ENCODE data around the gene C10orf143.
"Not testable (repeated sequence)": the region's sequence is repeated elsewhere in the genome, so short reads cannot be mapped to it uniquely, and the experiment has no call there.

Gene C10orf143

DNA sequence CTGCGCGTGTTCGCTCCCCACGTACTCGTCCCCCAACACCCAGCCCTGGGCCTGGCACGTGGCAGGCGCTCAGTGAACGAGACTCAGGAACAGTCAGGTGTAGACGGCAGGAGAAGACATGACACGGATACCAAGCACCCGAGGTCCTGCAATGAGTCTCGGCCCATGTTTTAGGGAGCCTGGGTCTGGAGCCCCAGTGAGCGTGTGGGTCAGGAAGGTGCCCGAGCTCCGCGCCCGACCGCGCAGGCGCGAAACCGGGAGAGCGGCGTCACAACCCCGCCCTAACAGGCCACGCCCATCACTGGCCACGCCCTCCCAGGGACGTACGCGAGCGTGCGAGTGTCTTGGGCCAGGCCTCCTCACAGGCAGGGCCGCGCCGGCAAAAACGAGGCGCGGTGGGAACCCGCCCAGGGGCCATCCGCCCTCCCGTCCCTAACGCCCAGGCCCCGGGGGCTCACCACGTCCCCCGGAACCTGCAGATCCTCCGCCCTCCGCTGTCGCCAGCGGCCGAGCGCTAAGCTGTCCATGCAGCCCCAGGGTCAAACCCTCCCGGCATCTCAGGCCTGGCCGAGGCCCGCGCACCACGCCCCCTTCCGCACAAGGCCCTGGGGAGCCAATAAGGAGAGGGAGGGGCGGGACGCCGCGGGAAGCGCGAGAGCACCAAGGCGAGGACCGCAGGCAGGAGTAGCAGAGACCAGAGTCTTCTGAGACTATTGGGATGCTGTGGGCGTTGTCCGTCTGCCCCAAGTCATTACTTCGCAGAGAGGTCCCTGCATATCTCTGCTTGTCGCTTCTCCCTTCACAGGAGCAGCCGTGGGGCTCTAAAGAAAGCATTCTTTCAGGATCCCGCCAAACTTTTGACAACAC, at the start of gene C10orf143:
Gene C10orf143, minus strand, starts transcription at position 585 of the 867 bp plus-strand sequence. Its CDS starts 58 bp downstream, at position 527.
- peak; percentile 96 for DNase-seq

DNA sequence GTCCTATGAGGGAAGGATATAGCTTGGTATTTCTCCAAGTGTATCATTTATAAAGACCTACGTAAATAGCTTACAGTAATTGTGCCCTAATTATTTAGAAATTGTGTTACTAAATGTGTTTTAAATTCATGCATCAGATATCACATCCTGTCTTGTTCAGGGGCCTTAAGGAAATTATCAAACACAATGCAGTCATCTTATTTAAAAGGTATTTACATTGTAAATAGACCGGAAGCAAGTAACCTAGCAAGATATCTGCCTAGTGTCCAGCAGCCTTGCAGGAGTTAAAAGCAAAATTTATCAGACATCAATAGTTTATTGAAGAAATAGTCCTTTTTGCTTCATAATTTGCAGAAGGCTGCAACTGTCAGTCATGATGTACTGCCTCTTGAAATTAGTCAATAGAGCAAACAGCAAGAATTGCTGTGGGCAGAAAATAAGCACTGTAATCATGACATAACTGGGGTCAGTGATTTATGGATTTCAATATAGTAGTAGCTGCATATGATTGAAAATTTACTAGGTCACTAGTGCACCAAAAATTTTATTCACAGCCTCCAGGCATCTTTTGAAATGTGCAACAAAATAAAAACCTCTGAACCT, 48.7 kb upstream of the C10orf143 start:
- DNase-seq = no peak

DNA sequence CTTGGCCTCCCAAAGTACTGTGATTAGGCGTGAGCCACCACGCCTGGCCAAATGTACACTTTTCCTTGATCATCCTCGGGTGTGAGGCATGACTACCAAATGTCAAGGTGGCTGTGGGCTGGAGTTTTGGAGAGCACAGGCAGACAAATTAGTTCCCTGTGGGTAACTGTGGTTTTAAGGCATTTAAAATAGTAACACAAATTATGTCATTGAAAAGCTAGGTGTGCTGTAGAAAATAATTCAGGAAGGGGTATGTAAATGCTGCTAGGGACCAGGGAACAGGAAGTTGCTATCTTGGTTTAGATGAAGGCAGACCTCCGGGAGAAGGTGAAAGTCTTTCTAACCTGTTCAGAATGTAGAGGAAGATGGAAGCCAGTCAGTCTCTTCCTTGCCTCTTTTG, 35.4 kb upstream of the C10orf143 start:
- no peak for DNase-seq

DNA sequence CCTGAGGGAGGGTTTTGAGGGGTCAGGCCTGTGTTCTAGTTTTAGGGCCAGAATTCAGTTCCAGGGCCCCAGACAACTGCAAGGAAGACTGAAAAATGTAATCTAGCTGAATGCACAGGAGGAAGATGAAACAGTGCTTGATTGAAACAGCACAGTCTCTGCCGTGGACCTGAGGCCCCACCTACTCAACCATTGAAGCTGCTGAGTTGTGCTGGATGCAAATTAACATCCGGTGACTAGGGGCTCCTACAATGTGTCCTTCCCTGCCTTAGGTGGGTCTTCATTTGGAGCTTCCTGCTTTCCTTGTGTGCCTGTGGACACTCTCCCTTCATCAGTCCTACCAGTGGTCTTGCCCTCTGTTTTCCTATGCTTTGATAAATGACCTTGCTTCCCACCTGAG, 31.2 kb upstream of the C10orf143 start:
- no peak for DNase-seq

DNA sequence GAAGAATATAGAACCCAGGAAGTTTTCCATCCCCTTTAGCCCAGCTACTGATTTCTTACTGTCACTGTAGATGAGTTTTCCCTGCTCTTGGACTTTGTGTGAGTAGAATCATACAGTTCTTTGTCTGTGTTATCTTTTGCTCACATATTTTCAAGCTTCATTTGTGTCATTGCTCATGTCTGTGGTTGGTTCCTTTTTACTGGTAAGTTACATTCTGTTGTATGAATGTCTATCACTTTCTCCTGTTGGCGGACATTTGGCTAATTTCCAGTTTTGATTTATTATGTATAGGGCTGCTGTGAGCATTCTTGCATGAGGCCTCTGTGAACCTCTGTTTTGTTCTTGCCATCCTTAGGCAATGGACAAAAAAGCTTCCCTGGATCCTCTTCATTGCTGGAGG, 30.8 kb upstream of the C10orf143 start:
- DNase-seq = no peak

DNA sequence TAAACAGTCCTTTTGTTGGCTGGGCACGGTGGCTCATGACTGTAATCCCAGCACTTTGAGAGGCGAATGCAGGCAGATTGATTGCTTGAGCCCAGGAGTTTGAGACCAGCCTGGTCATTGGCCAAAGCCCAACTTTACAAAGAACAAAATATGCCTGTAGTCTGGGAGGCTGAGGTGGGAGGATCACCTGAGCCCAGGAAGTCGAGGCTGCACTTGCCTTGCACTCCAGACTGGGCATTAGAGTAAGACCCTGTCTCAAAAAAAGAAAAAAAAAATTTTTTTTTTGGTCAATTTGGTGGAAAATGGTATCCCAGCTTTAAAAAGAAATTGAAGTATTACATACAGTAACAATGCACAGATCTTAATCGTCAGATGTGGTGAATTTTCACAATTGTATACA, 30.4 kb upstream of the C10orf143 start:
- DNase-seq = no peak

DNA sequence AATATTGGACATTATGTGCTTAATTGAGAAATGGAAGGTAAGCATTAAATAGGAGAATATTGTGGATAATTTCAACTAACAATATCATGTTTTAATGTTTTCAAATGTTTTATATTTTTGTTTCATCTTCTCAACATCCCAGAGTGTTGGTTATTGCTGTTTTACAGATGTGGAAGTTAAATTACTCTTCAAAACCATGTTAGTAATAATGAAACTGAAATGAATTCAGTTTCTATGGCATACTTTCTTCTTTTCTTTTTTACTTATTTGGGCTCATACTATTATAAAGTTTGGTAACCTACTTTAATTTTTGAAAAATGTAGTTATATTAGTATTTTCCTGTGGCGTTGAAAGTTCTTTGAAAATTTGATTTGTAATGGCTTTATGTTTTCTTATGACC, 29.8 kb upstream of the C10orf143 start:
- no peak for DNase-seq

DNA sequence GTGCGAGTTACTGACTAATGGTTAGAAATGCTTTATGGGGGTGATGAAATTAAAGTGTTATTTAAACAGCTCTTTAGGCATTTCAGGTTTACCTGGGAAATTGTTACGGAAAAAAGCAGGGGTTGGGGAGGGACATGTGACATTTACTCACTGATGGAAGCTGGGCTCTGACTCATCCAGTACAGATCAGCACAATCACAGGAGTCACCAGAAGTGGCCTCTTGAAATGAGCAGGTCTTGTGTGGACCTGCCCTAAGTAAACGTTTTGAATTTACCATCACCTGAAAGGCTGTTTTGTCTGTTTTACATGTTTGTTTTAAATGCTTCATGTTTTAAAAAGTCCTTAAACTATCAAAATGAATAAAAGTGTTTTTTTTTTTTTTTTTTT, 27.8 kb upstream of the C10orf143 start:
- peak; percentile 6 for DNase-seq

DNA sequence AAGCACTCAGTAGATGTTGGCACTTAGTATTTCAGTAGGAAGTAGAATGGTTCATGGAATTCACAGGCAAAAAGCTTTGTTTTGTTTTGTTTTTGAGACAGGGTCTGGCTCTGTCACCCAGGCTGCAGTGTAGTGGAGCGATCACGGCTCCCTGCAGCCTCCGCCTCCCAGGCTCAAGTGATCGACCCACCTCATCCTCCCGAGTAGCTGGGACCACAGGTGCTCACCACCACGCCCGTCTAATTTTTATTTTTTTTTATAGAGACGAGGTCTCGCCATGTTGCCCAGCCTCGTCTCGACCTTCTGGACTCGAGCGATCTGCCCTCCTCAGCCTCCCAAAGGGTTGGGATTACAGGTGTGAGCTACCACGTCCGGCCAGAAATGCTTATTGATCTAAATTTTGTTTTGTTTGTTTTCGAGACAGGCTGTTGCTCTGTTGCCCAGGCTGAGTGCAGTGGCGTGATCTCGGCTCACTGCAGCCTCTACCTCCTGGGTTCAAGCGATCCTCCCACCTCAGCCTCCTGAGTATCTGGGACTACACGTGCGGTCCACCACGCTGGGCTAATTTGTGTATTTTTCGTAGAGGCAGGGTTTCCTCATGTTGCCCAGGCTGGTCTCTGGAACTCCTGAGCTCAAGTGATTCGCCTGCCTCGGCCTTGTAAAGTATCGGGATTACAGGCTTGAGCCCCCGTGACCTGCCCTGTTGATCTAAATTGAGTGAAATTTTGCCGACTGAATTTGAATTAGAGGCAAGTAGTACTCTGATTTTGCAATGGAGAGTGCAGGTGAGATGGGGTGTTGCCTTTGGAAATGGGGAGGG, 27.2 kb upstream of the C10orf143 start:
- DNase-seq = no peak

DNA sequence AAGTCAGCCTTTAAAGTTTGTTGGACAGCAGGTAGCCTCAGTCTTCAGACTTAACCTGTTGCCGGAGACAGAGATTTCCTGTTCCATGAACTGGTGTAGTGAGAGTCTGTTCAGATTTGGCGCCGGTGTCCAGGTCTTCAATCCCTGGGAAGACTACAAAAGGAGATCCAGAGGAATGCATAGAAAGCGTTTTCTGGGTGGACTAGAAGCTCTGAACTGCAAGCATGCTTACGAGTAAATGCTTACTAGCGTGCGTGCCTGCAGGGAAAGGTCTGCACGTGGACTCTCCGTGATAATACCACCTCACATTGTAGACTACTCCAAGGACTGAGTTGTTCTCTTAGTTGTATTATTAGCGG, 26.4 kb upstream of the C10orf143 start:
- no peak for DNase-seq

DNA sequence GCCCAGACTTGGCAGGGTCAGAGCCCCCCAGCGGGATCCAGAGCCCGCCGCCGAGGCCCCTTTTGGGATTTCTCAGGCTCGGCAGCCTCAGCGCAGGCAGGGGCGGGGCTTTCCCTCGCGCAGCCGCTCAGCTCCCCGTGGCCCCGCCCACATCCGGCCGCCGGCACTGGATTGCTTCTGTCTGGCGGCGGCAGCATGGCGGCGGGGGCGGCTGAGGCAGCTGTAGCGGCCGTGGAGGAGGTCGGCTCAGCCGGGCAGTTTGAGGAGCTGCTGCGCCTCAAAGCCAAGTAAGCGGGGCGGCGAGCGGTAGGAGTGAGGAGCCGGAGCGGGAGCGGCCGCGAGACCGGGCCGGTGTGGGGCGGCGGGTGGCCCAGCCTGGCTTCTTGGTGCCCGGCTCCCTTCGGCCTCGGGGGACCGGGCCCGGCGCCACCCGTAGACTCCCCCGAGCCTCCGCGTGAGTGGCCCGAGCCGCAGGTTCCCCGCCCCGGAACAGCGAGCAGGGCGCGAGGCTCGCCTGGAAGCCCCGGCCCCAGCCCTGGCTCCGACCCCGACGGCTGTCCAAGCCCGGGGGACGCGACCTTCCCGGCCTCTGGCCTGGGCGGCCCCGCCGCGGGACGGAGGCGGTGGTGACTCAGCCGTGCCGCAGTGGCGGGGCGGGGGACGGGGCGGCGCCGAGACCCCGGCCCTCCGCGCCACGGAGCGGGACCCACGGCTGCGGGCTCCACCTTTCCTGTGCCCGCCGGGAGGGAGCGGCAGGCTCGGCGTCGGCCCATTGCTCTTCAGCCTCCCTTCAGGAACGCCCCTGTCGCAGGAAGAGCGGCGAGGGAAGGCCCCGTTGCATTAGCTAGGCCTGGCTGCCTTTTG, 25.8 kb upstream of the C10orf143 start, which contains the start of gene GLRX3:
Gene GLRX3, plus strand, starts transcription at position 166 of the 864 bp plus-strand sequence. Its CDS starts 30 bp downstream, at position 196.
- DNase-seq = peak; percentile 89

DNA sequence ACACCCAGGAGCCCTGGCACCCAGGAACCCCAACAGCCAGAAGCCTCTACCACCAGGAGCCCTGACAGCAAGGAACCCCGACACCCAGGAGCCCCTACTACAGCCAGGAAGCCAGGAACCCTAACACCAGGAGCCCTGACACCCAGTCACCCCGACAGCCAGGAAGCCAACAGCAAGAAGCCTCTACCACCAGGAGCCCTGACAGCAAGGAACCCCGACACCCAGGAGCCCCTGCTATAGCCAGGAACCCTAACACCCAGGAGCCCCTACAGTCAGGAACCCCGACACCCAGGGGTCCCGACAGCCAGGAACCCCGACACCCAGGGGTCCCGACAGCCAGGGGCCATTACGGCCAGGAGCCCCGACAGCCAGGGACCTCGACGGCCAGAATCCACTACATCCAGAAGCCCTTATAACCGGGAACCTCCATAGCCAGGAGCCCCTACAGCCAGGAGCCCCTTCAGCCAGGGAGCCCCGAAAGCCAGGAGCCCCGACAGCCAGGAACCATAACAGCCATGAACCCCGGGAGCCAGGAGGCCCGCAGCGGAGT, 25.1 kb upstream of the C10orf143 start:
- DNase-seq = no peak

DNA sequence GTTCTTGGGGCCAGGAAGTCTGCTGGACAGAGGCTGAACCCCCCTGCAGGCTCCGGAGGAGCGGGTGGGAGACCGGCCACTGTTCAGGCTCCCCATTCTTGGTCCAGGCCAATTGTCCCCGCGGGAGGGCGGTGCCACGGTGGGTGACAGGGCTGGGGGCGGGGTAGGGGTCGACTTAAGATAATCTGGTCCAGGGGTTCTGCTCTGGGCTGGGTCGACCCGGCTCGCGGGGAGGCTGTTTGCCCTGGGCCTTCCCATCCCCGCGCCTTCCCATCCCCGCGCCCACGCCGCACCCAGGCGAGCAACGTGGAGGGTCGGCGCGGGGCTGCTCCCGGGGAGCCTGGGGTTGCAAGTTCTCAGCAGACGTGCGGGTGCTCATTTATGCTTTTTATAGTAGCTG, 18.3 kb upstream of the C10orf143 start:
- no peak for DNase-seq

DNA sequence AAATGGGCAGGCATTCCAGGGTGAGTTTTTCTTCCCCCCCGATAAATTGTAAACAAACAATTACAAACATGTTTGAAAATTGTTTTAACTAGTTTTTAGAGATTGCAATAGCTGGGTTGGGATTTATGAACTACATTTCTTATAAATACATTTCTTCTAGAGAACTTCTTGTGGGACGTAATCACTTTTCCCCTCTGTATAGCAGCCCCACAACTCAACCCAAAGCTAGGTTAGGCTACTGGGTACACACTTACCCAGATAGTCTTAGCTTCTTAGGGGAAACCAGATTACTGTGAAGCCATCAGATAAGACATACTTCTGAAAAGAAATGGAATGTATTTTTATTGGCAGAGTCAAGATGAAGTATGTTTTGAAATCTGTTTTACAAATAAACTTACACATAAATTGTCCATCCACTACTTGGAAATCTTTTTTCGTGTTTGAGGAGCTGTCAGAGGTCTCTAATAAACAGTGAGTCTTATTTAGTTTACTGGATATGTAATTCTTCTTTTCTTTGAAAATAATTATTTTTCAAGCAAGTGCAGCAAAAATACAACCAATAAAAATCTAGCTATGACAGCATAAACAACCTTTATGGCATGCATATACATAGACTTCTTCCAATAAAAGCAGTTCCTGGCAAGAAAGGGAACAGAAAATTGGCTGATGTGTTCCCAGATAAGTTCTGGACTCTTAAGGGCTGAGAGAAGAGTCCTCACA, 17.6 kb upstream of the C10orf143 start:
- DNase-seq = no peak

DNA sequence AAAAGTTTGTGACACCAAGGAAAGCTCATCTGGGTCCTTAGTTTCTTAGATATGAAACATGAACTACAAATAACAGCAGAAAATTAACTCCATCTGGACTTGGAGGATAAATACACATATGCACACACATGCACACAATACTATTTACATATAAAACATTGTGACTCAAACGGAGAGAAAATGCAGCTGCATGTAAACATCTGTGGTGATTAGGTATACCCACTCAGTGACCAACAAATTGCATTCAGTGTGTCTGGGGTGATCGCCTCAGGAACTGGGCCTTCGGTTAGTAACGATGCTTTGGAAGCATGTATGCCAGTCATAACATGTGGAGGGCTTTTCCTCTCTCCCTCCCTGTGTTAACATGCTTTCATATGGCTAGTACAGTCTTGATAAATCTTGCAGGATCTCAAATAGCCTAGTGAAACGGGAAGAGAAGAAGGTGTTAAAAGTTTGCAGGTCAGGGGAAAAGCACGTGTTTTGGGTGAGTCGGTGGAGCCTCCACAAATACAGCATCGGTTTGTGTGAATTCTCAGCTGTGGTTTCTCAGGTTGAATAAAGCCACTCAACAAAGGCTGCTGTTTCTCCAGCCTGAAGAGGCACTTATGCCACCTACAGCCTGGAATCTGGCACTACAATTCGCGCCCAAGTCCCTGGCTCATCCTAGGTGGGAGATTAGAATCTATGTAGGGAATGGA, 16.9 kb upstream of the C10orf143 start:
- peak; percentile 33 for DNase-seq

DNA sequence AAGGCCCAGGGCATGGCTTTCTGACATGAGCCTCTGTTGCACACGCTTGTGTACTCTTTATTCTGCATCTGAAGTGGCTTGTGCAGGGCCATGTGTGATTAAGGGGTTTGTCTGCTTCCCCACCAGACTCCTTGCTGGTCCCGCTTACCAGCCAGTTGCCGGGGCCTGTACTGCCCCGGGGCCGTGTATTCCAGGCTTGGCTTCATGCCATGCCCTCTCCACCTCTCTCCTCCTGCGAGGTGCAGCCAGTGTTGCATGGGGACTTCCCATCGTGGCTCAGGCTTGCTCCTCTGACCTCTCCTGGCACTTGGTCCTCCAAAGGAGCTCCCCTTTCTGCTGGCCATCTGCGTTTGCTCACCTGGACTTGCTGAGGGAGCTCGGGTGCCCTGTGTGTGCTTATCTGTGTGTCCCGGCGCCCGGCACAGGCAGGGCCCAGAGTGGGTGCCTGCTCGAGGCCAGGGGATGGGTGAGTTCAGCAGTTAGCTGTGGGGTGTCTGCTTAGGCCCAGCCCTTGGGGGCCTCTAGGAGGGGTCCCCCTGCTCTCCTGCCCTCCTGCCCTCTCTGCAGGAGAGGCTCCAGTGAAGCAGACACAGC, 11.0 kb upstream of the C10orf143 start:
- DNase-seq = no peak

DNA sequence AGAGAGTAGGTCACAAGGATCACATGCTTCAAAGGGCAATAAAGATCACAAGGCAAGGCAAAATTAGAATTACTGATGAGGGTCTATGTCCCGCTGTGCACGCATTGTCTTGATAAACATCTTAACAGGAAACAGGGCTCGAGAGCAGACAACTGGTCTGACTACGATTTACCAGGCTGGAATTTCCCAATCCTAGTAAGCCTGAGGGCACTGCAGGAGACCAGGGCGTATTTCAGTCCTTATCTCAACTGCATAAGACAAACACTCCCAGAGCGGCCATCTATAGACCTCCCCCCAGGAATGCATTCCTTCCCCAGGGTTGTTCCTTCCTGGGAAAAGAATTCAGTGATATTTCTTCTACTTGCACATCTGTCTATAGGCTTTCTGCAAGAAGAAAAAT, 6.9 kb upstream of the C10orf143 start:
- not testable (repeated sequence) for DNase-seq

DNA sequence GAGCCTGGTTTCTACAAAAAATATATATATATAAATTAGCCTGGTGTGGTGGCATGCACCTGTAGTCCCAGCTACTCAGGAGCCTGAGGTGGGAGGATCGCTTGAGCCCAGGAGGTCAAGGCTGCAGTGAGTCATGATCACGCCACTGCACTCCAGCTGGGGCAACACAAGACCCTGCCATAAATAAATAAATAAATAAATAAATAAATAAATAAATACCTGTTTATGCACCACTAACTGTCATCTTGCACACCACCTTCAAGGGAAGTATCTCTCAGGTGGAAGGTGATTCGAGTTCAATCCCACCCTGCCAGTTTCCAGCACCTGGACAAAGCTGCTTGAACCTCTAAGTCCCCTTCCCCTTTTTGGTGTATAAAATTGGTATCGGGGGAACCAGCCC, 6.3 kb upstream of the C10orf143 start:
- not testable (repeated sequence) for DNase-seq

DNA sequence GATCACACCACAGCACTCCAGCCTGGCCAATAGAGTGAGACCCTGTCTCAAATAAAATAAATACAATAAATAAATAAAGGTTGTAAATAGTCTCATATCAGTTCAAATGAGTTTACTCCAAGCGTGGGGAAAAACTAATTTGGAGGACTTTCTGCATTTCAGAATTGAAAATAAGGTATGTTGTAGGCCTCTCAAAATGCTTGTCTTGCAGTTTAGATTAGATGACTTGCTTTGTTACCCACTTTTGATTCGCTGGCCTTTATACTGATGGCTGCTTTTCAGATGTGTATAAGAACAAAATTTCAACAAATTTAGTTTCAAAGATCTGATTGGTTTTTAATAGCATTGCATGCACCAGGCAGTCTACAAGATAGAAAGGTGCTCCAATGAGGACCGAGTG, 2.2 kb upstream of the C10orf143 start:
- DNase-seq = no peak

DNA sequence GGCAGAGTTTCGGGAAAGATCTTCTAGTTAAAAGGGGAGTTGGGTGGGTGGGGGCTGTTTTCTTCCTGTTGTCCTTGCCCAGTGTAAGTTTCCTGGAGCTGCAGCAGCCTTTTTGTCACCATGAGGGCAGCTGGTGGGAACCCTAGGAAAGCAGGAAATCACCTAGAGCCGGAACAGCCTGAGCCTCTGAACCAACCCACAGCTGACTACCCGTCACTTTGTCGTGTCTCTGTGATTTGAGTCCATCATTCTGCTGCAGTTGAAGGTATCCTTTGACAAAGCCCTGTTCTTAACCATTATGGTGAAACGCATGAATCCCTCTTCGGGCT, 1.2 kb upstream of the C10orf143 start:
- DNase-seq = no peak

All from stimulated activated naive CD4-positive, alpha-beta T cell treated with Interleukin-2 at 50 U/mL for 16 hours (primary cell).